Rectal smooth muscle tissue (tissue), 1 donor: ENCODE results near the gene PF4V1.
A peak's percentile ranks its signal among the peaks of the same experiment; 100 is the strongest.

ENCODE experiments used
- H3K27ac ChIP-seq: one replicate; pipeline ENCODE4 v1.7.0; 2013; ENCODE audit warnings: low read depth, low read length, inconsistent platforms
- H3K27me3 ChIP-seq: one replicate; pipeline ENCODE4 v1.7.0; 2013; ENCODE audit warnings: low read length; ENCODE audit not compliant: control insufficient read depth, insufficient read depth
- H3K36me3 ChIP-seq: one replicate; pipeline ENCODE4 v1.7.0; 2013; ENCODE audit warnings: low read length; ENCODE audit not compliant: control insufficient read depth, insufficient read depth
- H3K4me1 ChIP-seq: one replicate; pipeline ENCODE4 v1.7.0; 2013; ENCODE audit warnings: low read length; ENCODE audit not compliant: control insufficient read depth, insufficient read depth
- H3K4me3 ChIP-seq: one replicate; pipeline ENCODE4 v1.7.0; 2013; ENCODE audit warnings: low read length
- H3K9ac ChIP-seq: one replicate; pipeline ENCODE4 v1.7.0; 2013; ENCODE audit warnings: low read length

Gene PF4V1

DNA sequence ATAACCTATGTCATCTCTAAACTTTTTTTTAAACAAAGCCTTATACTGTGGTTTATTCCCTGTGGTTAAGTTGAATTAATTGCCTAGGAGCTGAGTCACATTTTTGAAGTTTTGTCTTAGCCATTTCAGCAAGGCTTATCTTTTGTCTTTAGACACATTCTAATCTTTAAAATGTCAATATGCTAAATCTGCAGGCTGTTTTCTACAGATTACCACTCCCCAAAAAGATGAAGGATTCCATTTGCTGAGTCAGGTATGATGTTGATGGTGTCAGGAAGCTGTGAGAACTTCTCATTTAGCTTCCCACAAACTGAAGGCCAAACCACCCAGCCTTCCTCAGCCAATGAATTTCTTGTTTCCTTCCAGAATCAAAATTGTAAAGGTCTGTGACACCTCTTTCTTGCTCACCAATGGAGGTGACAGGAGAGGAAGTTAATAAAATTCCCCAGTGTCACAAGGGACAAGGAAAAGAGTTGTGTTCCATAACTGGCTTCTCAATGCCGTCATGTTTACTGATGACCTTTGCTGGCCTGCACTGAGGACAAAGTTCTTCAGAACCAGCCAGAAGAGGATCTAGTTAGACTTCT is 20.4 kb upstream of the PF4V1 start:
- Histone ChIP-seq H3K27ac (no peak overlapping the region), H3K36me3 (no peaks in the 10 kb centered on the region), H3K27me3 (no peaks in the 10 kb centered on the region), H3K4me3 (no peak overlapping the region), H3K9ac (no peak overlapping the region), H3K4me1 (no peaks in the 10 kb centered on the region)

DNA sequence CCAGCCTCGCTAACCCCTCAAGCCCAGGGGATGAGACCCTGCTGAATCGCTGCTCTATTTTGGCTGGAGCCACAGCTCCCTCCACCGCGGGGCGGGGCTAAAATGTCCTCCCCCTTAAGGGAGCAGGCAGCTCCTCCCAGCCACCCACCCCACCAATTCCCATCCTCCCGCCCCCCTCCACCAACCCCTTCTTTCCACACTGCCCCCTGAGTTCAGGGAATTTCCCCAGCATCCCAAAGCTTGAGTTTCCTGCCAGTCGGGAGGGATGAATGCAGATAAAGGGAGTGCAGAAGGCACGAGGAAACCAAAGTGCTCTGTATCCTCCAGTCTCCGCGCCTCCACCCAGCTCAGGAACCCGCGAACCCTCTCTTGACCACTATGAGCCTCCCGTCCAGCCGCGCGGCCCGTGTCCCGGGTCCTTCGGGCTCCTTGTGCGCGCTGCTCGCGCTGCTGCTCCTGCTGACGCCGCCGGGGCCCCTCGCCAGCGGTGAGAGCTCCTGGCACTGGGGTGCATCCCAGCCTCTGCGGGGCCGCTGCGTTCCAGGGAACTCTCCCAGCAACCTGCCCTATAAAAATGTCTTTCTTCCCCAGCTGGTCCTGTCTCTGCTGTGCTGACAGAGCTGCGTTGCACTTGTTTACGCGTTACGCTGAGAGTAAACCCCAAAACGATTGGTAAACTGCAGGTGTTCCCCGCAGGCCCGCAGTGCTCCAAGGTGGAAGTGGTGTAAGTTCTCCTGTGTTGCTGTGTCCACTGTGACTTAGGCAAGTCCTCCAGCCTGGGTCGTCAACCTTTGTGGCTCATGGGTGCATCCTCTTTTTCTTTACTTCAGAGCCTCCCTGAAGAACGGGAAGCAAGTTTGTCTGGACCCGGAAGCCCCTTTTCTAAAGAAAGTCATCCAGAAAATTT is 16.5 kb upstream of the PF4V1 start, which contains the start of gene CXCL6:
TSS of gene CXCL6 (plus strand) at position 306 of the 907 bp plus-strand sequence. CDS start at position 379, 73 bp downstream.
- no peaks in the 10 kb centered on the region for H3K36me3 ChIP-seq
- H3K27me3 ChIP-seq: no peaks in the 10 kb centered on the region
- no peak within 1 kb of the TSS for H3K27ac ChIP-seq
- no peak within 1 kb of the TSS for H3K9ac ChIP-seq
- no peaks in the 10 kb centered on the region for H3K4me1 ChIP-seq
- H3K4me3 ChIP-seq: peak within 1 kb of the TSS; percentile 14

DNA sequence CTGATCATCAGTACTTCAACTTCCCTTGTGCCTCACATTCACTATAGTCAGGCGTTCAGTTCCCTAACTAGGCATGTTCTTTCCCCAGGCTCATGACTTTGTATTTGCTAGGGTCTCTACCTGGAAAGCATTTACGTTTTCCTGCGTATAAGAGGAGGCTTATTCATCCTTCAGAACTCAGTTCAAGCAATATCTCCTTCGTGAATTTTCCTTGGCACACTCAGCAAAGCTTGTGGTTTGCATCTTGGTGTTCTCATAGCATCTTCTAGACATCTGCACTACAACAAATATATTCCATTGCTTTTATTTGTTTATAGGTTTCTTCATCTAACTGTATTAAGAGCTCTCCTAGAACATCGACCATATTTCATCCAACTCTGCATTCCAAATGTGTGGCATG is 14.0 kb upstream of the PF4V1 start:
- Histone ChIP-seq H3K4me3 (no peak overlapping the region), H3K36me3 (no peaks in the 10 kb centered on the region), H3K4me1 (no peaks in the 10 kb centered on the region), H3K27ac (no peak overlapping the region), H3K9ac (no peak overlapping the region), H3K27me3 (no peaks in the 10 kb centered on the region)

DNA sequence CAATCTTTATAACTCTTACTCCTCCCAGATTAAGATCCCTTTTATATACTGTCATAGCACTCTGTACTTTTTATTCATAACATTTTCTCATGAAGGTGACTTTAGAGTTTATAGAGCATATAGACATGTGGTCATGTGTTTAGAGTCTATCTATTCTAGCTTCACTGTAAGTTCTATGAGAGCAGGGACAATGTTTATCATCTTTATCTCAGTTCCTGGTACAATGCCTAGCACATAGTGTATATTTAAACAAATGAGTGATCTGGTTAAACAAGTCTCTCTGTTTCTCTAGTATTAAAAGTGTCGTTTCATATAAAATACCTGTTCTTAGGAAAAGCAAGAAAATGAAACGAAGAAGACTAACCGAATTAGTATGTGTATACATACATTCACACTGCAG is 13.4 kb upstream of the PF4V1 start:
- Histone ChIP-seq H3K36me3 (no peaks in the 10 kb centered on the region), H3K27me3 (no peaks in the 10 kb centered on the region), H3K4me1 (no peaks in the 10 kb centered on the region), H3K27ac (no peak overlapping the region), H3K4me3 (no peak overlapping the region), H3K9ac (no peak overlapping the region)

DNA sequence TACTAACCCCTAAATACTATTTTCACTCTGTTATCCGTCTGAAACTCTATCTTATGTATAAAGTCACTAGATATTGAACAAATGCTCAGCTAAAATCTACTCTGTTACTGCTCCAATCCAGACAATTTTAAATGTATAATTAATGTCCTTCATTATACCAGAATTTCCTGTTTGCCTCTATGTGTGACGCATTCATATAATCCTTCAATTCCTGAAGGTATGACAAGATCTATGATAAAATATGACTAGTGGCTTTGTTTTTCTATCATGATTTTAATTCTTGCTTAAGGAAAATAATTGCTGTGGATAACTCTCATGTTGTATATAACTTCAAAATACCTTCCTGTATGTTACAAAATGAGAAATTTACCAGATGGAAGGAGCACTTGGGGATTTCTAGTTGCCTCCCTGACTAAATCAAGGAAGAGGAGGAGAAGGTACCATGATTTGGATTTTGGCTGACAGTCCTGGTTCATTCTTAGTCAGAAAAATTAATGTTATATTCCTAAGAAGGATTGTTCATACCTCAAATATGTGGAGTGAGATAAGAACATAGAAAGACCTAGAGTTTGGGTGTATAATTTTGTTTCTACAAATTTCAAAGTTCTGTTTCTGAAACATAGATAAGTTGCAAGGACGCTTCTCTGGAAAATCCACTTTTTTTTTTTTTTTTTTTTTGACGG is 11.7 kb upstream of the PF4V1 start:
- H3K36me3 ChIP-seq: no peaks in the 10 kb centered on the region
- no peak overlapping the region for H3K27ac ChIP-seq

DNA sequence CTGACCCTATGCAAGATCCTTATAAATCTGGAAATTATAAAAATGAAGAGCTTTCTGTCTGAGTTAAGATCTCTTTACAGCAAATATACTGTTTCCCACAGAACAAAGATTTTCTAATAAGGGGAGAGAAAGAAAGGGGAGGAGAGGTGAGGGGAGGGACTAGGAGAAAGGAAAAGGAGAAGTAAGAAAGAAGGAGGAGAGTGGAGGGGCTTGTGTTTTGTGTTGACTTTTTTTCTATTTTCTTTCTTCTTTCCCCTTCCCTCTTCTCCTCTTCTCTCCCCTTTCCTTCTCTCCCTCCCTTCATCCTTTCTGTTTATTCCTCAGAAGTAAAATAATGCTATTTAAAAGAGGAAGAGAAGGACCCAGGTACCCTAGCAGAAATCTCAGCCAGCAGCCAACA is 10.4 kb upstream of the PF4V1 start:
- H3K4me3 ChIP-seq: no peak overlapping the region
- H3K36me3 ChIP-seq: no peaks in the 10 kb centered on the region
- no peak overlapping the region for H3K9ac ChIP-seq
- H3K4me1 ChIP-seq: no peaks in the 10 kb centered on the region
- no peaks in the 10 kb centered on the region for H3K27me3 ChIP-seq
- no peak overlapping the region for H3K27ac ChIP-seq

More for the DNA sequence above, 11.7 kb upstream of the PF4V1 start:
- Histone ChIP-seq H3K4me3 (no peak overlapping the region), H3K4me1 (no peaks in the 10 kb centered on the region), H3K9ac (no peak overlapping the region), H3K27me3 (no peaks in the 10 kb centered on the region)

DNA sequence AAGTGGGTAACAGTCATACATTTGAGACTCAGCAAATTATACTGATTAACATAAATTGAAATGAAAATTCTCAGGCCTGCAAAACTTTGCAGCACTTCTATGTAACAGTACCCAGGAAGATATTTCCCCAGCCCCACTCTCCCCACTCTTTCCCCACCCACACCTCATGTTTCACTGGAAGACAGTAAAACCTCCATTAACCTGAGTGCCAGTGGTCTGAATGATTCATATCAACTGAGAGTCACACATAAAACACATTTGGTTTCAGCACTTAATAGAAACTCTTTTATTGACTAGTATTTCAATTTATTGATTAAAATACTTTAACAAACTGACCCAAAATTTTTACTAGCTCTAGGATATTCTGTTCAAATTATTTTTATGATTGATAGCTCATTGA is 9.7 kb upstream of the PF4V1 start:
- Histone ChIP-seq H3K27ac (no peak overlapping the region), H3K9ac (no peak overlapping the region), H3K36me3 (no peaks in the 10 kb centered on the region), H3K4me3 (no peak overlapping the region), H3K27me3 (no peaks in the 10 kb centered on the region), H3K4me1 (no peaks in the 10 kb centered on the region)

DNA sequence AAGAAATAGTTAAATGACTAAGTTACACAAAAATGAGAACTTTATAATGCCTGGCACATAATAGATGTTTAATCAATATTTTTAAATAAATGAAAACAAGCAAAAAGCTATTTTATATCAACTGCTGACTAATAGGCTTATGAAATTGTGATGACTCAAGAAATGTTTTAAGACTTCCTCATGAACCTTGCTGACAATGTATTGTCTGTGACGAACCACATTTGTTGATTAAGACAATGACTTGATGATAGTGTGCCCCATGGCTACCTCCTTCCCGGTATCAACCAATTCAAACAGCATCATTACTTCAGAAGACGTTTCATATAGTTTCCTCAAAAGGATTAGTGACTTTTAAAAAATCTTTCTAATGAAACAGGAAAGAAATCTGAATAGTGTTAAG is 8.8 kb upstream of the PF4V1 start:
- H3K9ac ChIP-seq: no peak overlapping the region
- H3K27ac ChIP-seq: no peak overlapping the region
- no peaks in the 10 kb centered on the region for H3K36me3 ChIP-seq
- no peaks in the 10 kb centered on the region for H3K4me1 ChIP-seq
- H3K27me3 ChIP-seq: no peaks in the 10 kb centered on the region
- no peak overlapping the region for H3K4me3 ChIP-seq

DNA sequence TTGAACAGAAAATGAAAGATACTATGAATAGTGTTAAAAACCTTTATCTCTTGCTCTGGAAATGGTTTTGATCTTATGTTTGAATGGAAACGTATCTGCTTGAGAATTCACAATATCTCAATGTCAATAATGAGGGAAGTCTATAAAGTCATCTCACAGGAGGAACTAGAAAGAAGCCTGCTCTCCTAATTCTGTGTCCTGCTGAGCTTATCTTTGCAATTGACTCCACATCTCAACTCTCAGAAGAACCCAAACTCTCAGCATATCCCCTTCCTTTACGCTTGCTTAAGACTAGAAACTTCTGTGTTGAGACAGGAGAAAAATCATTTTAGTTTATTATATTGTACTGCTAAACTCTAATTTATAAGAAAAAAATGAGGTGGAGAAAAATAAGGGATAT is 8.3 kb upstream of the PF4V1 start:
- Histone ChIP-seq H3K27me3 (no peaks in the 10 kb centered on the region), H3K27ac (no peak overlapping the region), H3K36me3 (no peaks in the 10 kb centered on the region), H3K4me1 (no peaks in the 10 kb centered on the region), H3K9ac (no peak overlapping the region), H3K4me3 (no peak overlapping the region)

DNA sequence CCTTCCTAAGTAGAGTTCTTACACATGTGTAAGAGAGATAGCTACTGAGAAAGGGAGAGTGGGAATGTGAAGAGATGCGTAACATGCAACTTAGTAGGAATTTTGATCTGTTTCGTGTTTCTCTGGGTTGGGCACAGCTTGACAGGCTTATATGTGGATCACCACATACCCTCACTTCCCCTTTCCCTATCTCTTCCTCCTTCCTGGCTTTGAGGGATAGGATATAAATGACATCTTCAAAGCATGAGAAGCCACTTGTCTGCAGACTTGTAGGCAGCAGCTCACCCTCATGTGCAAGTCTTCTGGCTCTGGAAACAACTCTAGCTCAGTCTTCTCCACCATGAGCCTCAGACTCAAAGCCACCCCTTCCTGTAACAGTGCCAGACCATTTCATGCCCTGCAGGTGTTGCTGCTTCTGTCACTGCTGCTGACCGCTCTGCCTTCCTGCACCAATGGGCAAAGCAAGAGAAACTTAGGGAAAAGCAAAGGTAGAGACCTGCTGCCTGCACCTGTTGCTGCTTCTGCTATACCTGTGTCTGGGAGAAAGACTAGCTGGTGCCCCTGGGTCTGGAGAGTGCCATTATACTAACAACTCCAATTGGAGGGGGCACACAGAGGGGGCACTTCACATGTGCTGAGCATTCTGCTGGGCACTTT is 5.4 kb upstream of the PF4V1 start:
- H3K4me1 ChIP-seq: no peaks in the 10 kb centered on the region
- no peak overlapping the region for H3K27ac ChIP-seq
- H3K9ac ChIP-seq: no peak overlapping the region
- H3K4me3 ChIP-seq: no peak overlapping the region
- H3K27me3 ChIP-seq: no peaks in the 10 kb centered on the region
- no peaks in the 10 kb centered on the region for H3K36me3 ChIP-seq

DNA sequence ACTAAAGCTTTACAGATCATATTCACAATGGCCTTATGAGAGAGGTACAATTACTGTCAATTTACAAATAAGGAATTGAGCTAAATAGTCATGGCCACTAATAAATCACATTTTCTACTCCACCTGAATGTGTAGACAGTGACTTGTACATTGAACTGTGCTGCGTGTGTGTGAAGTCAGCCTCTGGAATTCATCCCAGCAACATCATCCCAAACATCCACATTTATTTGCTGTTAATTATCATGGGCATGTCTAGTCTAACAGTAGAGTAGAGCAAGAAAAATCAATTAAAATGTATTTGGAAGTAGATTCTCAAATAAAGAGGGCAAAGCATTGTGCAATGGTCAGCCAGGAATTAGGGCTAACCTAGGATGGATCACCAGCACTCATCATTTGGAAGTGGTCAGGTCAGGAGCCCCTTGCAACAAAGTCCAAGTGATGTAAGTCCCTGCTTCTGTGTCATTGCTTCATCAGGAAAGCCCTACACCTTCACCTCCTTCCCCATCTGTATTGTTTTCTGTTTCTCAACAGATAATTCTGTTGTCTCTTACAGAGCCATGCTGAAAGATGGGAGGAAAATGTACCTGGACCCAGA is 4.8 kb upstream of the PF4V1 start:
- no peak overlapping the region for H3K27ac ChIP-seq
- H3K36me3 ChIP-seq: no peaks in the 10 kb centered on the region
- no peaks in the 10 kb centered on the region for H3K27me3 ChIP-seq
- H3K9ac ChIP-seq: no peak overlapping the region
- no peak overlapping the region for H3K4me3 ChIP-seq
- no peaks in the 10 kb centered on the region for H3K4me1 ChIP-seq
